ENCODE data around the gene NUDT14. TPM values are rescaled to one million over a fixed set of nuclear protein-coding genes. Genes with fewer than 3 reads are reported as not detected.

Gene NUDT14
- total and polyA plus RNA-seq, 2 of the 8 experiments (the other 6 are each of a cell fraction or from before 2014, with no cell fraction given), result 25.5 to 33.3 TPM

GRCh38 chr14:105161309-105161708, 19.8 kb downstream of the NUDT14 start (continued):
- TF ChIP-seq, protein P1, sequence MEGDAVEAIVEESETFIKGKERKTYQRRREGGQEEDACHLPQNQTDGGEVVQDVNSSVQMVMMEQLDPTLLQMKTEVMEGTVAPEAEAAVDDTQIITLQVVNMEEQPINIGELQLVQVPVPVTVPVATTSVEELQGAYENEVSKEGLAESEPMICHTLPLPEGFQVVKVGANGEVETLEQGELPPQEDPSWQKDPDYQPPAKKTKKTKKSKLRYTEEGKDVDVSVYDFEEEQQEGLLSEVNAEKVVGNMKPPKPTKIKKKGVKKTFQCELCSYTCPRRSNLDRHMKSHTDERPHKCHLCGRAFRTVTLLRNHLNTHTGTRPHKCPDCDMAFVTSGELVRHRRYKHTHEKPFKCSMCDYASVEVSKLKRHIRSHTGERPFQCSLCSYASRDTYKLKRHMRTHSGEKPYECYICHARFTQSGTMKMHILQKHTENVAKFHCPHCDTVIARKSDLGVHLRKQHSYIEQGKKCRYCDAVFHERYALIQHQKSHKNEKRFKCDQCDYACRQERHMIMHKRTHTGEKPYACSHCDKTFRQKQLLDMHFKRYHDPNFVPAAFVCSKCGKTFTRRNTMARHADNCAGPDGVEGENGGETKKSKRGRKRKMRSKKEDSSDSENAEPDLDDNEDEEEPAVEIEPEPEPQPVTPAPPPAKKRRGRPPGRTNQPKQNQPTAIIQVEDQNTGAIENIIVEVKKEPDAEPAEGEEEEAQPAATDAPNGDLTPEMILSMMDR (IDR thresholded peaks at IDR 0.05; ENCODE audit: control extremely low read depth in 1 of 3, insufficient read depth in 1 of 3, low read depth in 1 of 3, low read length in 3 of 3), result no peak
- TF ChIP-seq HDAC2 (IDR thresholded peaks at IDR 0.05; ENCODE audit: borderline replicate concordance in 1 of 2, low read depth in 2 of 2, low read length in 2 of 2), result no peak
